ENCODE data around the gene ZNF408. TPM values are rescaled to one million over a fixed set of nuclear protein-coding genes. Genes with fewer than 3 reads are reported as not detected.

ZNF408 gene
- total and polyA plus RNA-seq, 2 donors (not counting 3 experiments of a cell fraction or from before 2014, with no cell fraction given) = 7.8 to 10.9 TPM

GRCh38 chr11:46711303-46711702 is 10.5 kb downstream of the ZNF408 start:
- ChIA-PET POLR2A (interaction anchor here (0.7 kb wide), 1 partner anchor 62 kb away, joined by 3 read pairs; no protein-coding TSS in a partner anchor), CTCF (no interaction called here)
- H4K20me1 ChIP-seq (replicated peaks; ENCODE audit: control insufficient read depth, extremely low read depth, insufficient read depth, low read length) = no peaks in the 10 kb centered on the region
- H2AFZ ChIP-seq (ENCODE audit: low read depth, low read length) = no peak overlapping the region
- dilution Hi-C loops (cut with MboI; ENCODE audit: extremely low pct_ligation_motif_present, low sequenced_read_pairs) (no loop called here), intact Hi-C loops (cut with micrococcal nuclease) (no loop called here)
- TF ChIP-seq GATA2 (IDR thresholded peaks at IDR 0.05; ENCODE audit: insufficient read depth, insufficient read length, low read depth, low read length) = no peak
- TF ChIP-seq EZH2 (IDR thresholded peaks at IDR 0.05; ENCODE audit: borderline replicate concordance, low read depth, low read length, severe bottlenecking) = no peak
- TF ChIP-seq POLR2A (IDR thresholded peaks at IDR 0.05; ENCODE audit: low read depth, low read length) = no peak
- TF ChIP-seq, protein P1, sequence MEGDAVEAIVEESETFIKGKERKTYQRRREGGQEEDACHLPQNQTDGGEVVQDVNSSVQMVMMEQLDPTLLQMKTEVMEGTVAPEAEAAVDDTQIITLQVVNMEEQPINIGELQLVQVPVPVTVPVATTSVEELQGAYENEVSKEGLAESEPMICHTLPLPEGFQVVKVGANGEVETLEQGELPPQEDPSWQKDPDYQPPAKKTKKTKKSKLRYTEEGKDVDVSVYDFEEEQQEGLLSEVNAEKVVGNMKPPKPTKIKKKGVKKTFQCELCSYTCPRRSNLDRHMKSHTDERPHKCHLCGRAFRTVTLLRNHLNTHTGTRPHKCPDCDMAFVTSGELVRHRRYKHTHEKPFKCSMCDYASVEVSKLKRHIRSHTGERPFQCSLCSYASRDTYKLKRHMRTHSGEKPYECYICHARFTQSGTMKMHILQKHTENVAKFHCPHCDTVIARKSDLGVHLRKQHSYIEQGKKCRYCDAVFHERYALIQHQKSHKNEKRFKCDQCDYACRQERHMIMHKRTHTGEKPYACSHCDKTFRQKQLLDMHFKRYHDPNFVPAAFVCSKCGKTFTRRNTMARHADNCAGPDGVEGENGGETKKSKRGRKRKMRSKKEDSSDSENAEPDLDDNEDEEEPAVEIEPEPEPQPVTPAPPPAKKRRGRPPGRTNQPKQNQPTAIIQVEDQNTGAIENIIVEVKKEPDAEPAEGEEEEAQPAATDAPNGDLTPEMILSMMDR (IDR thresholded peaks at IDR 0.05; ENCODE audit: extremely low read depth in 1 of 2, insufficient read depth in 1 of 2, low read depth in 1 of 2, low read length in 2 of 2) = no peak
- no peak for TF ChIP-seq MYC (IDR thresholded peaks at IDR 0.05; ENCODE audit: low read depth, low read length)
- no peak for TF ChIP-seq POLR2AphosphoS5 (IDR thresholded peaks at IDR 0.05; ENCODE audit: insufficient read depth, low read depth, low read length)
- no peak for TF ChIP-seq JUN (IDR thresholded peaks at IDR 0.05; ENCODE audit: borderline replicate concordance, insufficient read depth, insufficient read length, low read depth)
- no peak for TF ChIP-seq FOS (IDR thresholded peaks at IDR 0.05; ENCODE audit: borderline replicate concordance, insufficient read depth, low read length)
- no peak for TF ChIP-seq MAX (IDR thresholded peaks at IDR 0.05; ENCODE audit: insufficient read depth, insufficient read length)
- no peak overlapping the region for H3K4me3 ChIP-seq (replicated peaks in 1 of 3; ENCODE audit: insufficient read depth in 1 of 3, low read depth in 1 of 3, low read length in 3 of 3)
- peaks cover 3% of the 10 kb centered on the region for H3K4me1 ChIP-seq (ENCODE audit: control insufficient read depth, extremely low read depth, insufficient read depth, low read length)
- no peaks in the 10 kb centered on the region for H3K9me3 ChIP-seq (replicated peaks; ENCODE audit: control insufficient read depth, insufficient read depth, low read length)
- no peak overlapping the region for H3K4me2 ChIP-seq (ENCODE audit: insufficient read depth, low read length)
- H3K79me2 ChIP-seq (ENCODE audit: control insufficient read depth, insufficient read depth, low read length) = no peaks in the 10 kb centered on the region
- H3K9me1 ChIP-seq (replicated peaks; ENCODE audit: control insufficient read depth, extremely low read depth, insufficient read depth, low read length) = no peaks in the 10 kb centered on the region
- H3K27me3 ChIP-seq (ENCODE audit: control insufficient read depth in 2 of 2, insufficient read depth in 2 of 2, low read length in 2 of 2) = no peaks in the 10 kb centered on the region
- no peak for FAIRE-seq
- H3K27ac ChIP-seq (ENCODE audit: insufficient read depth, low read depth, low read length) = no peak overlapping the region
- H3K9ac ChIP-seq (replicated peaks; ENCODE audit: extremely low read depth, insufficient read depth, low read length) = no peak overlapping the region
- peaks cover 0 to 5% of the 10 kb centered on the region in 2 experiments for H3K36me3 ChIP-seq (ENCODE audit: control insufficient read depth in 2 of 2, extremely low read depth in 1 of 2, insufficient read depth in 2 of 2, low read length in 2 of 2)
- no TSS peak for BruUV-seq (replicated peaks)
- DNase-seq (ENCODE audit: low read depth, low spot score) = no peak

All from endothelial cell of umbilical vein (primary cell).